Femur (tissue), 1 donor: Measurements from ENCODE around the gene BCL2L1.

Experiments used
- DNase-seq: peaks from one replicate; pipeline ENCODE4 v3.0.0-alpha.2; 2017

BCL2L1 gene

GRCh38 chr20:31691646-31692275 lies 30.9 kb downstream of the BCL2L1 start:
- DNase-seq = no peak

DNA sequence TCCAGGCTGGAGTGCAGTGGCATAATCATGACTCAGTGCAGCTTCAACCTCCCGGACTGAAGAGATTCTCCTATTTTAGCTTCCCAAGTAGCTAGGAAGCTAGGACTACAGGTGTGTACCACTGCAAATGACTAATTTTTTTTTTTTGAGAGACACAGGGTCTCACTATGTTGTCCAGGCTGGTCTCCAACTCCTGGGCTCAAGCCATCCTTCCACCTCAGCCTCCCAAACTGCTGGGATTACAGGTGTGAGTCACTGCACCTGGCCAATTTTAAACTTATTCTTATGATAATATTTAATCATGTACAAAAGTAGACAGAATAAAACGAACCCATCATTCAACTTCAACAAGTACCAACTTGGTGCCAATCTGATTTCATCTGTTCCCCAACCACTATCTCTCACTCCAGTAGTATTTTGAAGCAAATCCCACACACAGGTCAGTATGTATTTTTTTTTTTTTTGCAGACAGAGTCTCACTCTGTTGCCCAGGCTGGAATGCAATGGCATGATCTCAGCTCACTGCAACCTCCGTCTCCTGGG lies 32.5 kb downstream of the BCL2L1 start:
- DNase-seq = no peak

DNA sequence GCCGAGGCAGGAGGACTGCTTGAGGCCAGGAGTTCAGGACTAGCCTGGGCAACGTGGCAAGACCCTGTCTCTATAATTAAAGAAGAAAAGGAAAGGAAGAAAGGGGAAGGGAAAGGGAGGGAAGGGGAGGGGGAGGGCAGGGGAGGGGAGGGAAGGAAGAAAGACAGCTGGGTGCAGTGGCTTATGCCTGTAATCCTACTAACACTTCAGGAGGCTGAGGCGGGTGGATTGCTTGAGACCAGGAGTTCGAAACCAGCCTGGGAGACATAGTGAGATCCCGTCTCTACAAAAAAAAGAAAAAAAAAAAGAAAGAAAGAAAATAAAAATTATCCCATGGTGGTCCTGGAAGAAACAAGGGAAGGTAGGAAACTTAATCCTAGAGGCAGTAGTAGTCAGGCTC lies 33.5 kb downstream of the BCL2L1 start:
- no peak for DNase-seq

DNA sequence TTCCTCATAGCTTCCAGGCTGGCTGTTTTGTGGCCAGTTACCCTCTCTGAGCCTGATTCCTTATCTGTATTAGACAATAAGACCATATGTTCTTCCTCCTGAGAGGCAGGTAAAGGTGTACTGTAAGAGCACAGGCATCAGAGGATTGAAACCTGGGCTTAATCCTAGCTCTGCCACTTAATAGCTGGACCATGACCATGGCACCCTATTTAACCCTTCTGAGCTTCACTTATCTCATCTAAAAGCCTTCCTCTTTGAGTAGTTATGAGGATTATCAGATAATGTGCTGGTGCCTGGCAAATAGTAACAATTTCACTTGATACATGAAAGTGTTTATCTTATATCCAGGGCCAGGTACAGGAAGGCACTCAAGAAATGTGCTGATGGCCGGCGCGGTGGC lies 34.9 kb downstream of the BCL2L1 start:
- DNase-seq = no peak

GRCh38 chr20:31685853-31686643 lies 36.6 kb downstream of the BCL2L1 start:
- DNase-seq = no peak

DNA sequence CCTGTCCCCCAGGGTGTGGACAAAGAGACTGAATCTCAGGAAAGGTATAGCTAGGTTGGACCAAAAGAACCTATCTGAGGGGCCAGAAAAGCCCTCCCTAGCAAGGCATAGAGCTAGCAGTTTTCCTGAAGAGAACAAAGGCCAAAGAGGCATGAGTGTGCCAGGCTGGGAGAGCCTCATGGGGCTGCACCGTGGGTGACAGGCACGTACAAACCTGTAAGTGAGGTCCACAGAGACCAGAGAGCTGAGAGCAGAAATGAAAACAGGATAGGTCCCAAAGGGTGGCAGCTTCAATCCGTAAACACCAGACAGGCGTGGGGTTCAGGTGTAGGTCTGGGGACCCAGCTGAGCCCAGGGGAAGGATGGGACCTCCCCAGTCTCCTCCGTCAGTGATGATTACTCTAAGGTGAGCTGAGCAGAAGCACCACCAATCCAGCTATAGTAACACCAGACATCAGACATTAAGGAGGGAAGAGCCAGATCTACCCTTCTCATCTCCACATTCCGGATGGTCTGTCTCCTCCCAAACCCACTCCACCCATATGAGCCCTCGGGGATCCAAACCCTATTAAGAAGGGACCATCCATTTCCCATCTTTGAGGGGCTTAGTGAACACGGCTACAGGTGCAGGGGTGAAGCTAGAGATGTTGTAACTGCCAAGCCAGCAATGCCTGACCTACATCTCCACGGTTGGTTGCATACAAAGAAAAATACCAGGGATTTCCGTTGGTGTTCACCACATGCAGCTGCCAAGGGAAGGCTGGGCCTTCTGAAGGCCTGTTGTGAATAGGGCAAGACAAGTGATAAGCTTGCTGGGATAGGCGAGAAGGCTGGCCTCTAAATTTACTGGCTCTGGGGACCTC lies 38.3 kb downstream of the BCL2L1 start:
- no peak for DNase-seq

GRCh38 chr20:31682927-31683326 lies 39.7 kb downstream of the BCL2L1 start:
- DNase-seq = no peak

- DNase-seq = no peak
Observed at GRCh38 chr20:31682352-31682751, 40.3 kb downstream of the BCL2L1 start.

DNA sequence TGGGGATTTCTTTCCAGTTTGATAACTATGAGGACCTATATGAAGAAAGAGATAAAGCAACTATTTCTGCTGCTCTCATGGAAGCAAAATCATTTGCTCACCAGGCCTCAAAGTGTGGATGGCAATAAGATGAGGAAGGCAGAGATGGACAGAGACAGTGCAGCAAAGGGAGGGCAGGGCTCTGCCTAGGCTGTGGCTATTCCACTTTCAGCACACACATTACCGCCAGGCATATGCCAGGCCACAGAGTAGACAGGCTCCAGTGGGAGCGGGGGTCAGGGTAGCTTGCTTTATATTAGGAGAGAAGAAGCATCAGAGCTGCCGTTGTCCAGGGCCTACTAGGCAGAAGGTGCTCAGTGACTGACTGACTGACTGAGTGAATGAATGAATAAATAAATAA lies 40.9 kb downstream of the BCL2L1 start:
- DNase-seq = no peak

- no peak for DNase-seq
Observed at GRCh38 chr20:31681128-31681727, 41.4 kb downstream of the BCL2L1 start.

- no peak for DNase-seq
Observed at GRCh38 chr20:31680286-31681127, 42.2 kb downstream of the BCL2L1 start.

DNA sequence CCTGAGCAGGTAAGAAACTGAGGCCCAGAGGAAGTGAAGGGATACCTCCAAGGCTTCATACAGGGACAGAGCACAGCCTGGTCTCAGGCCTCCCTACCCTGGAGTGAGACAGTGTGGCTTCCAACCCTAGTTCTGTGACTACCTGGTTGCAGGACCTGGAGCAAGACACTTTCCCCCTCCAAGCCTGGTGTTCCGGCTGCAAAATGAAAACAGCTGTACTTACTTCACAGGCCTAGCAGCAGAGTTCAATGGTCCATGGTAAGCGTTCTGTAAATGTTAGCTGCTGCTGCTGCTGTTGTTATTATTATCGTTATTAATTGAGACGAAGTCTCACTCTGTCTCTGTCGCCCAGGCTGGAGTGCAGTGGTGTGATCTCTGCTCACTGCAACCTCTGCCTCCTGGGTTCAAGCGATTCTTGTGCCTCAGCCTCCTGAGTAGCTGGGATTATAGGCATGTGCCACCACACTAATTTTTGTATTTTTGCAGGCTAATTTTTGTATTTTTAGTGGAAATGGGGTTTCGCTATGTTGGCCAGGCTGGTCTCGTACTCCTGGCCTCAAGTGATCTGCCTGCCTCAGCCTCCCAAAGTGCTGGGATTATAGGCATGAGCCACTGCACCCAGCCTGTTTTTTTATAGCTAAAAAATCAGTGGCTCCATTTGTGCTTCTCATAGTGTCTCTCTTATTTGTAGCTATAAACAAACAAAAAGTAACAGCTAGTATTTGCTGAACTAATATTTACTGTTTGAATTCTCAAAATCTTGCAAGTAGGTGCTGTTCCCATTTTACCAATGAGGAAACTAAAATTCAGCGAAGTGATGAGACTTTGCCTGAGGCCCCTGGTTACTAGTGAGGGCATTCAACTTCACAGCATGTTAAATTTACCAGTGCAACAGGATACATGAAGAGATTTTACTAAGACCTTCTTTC lies 43.0 kb downstream of the BCL2L1 start:
- DNase-seq = no peak

DNA sequence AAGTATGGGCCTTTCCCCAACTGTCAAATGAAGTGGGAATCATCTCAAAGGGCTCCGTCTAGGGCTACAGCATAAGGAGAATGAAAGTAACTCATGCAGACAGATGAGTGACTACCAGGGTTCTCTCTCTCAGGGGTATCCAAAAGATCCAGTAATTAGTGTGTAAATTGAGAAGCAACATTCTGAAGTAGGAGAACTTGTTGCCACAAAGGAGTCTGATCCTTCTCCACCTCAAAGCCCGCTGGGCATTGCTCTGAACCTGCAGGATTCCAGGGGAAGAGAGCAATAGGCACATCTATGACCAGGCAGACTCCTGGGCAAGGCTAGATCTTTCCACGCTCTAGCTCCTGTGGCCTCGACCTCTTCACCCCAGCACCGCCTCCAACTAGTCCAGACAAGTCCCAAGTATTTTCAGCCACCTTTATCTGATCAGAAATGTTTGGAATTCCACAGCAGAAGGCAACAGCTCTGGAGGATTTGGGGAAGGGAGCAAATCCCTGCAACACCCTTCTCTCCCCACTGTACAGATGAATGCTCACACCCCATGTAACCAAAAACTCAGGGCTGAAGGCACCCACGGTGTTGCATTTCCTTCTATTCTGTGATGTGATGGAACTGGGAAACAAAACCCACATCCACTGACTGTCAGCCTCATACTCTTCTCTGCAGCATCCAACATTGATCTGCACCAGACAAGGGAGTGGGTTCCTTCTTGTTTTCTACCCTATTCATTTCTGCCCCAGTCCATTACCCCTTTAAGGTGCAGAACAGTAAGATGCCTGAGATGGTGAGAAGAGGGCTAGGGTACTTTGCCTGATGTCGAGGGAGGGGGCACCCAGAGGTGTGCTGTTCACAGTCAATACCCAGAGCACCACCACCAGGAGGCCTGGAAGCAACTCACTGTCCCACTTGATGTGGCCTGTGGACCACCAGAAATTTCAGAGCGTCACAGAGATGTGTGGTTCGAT lies 44.0 kb downstream of the BCL2L1 start:
- no peak for DNase-seq

DNA sequence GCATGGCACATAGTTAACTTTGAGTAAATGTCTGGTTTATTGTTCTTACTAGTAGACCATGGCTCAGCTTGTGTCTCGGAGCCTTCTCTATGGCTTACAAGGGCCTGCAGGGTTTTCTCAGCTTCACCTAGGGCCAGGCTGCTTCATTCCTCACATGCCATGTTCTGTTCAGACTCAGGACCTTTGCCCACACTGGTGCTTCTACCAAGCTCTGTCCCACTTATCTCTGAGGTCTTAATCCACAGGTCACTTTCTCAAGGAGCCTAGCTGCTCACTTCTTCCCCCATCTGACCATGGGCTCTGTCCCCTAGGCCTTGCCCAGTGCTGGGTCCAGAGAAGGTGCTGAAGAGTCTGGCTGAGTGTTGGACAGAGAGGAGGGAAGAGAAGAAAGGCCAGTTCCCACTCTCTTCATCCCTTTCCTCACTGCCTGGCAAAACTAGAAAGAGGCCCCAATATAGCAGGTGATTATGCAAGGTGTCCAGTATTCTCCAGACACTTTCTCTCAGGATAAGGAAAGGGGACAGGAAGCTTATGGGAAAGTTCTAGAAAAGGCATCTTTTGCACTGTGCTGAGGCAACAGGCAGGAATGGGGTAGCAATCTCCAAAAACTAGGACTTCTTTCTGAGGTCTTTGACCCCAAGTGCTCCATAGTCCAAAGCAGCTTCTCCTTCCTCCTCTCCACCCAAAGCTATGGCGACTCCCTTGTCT lies 45.0 kb downstream of the BCL2L1 start:
- DNase-seq = no peak

DNA sequence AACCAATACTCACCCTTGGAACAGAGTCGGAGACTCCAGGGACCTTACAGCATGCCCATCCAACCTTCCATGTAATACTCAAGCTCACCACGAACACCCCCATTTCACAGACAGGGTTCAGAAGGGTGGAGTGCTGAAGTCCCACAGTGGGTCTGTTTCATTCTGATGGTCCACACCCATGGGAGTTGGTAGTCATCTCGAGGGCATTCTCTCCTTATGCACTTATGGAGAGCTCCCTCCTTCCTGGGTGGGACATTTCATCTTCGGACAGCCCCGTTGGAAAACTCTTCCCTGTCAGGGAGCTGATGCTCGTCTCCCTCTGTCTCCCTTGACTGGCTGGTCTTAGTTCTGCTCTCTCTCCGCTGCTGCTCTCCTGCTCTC lies 46.1 kb downstream of the BCL2L1 start:
- DNase-seq = no peak

- peak; percentile 50 for DNase-seq
Observed at GRCh38 chr20:31675828-31676608, 46.6 kb downstream of the BCL2L1 start.

- DNase-seq = peak; percentile 76
Observed at GRCh38 chr20:31674895-31675827, 47.5 kb downstream of the BCL2L1 start.
